K562 (cell line): ENCODE results near the gene SLTM. TPM values are rescaled to one million over a fixed set of nuclear protein-coding genes. Genes with fewer than 3 reads are reported as not detected.

Source experiments
- EGR1 ChIP-seq: fragments of 450-650 bp; conservative IDR thresholded peaks from 2 replicates; pipeline ENCODE4 v1.6.1; 2017; ENCODE audit warnings: mild to moderate bottlenecking
- EP400 ChIP-seq: fragments of 450-650 bp; IDR thresholded peaks from 2 replicates; pipeline ENCODE4 v1.6.1; 2017; ENCODE audit warnings: antibody characterized with exemption, mild to moderate bottlenecking, moderate library complexity
- ETV1 ChIP-seq: fragments of 450-650 bp; conservative IDR thresholded peaks from 2 replicates; pipeline ENCODE4 v1.6.1; 2016; ENCODE audit warnings: missing genetic modification characterization, control low read depth, low read depth, missing compliant biosample characterization
- GATA2 ChIP-seq: sonication (generic); formaldehyde crosslinking; IDR thresholded peaks from 2 replicates; pipeline ENCODE4 v1.4.0; 2020; ENCODE audit warnings: mild to moderate bottlenecking, missing genetic modification reagents
- KDM5B ChIP-seq: fragments of 200-600 bp; sonication (generic); IDR thresholded peaks from 2 replicates; pipeline ENCODE4 v1.6.1; 2012; ENCODE audit warnings: low read depth, mild to moderate bottlenecking, moderate library complexity, low read length, control low read depth, inconsistent platforms; ENCODE audit not compliant: insufficient replicate concordance
- PTRF ChIP-seq: fragments of 450-650 bp; IDR thresholded peaks from 2 replicates; pipeline ENCODE4 v1.6.1; 2016; ENCODE audit warnings: mild to moderate bottlenecking, missing genetic modification characterization, missing compliant biosample characterization
- TAL1 ChIP-seq: fragments of 450-650 bp; IDR thresholded peaks from 2 replicates; pipeline ENCODE4 v1.6.1; 2016; ENCODE audit warnings: mild to moderate bottlenecking
- TCF3 ChIP-seq: sonication (generic); formaldehyde crosslinking; IDR thresholded peaks from 2 replicates; pipeline ENCODE4 v1.4.0; 2020; ENCODE audit warnings: mild to moderate bottlenecking, missing genetic modification reagents
- ZNF253 ChIP-seq: fragments of 250-450 bp; sonication (Bioruptor Pico); conservative IDR thresholded peaks from 2 replicates; pipeline ENCODE4 v1.6.1; 2021; ENCODE audit warnings: mild to moderate bottlenecking
- ZNF274 ChIP-seq: IDR thresholded peaks from 2 replicates; pipeline ENCODE4 v1.6.1; 2011; ENCODE audit warnings: low read depth, mild to moderate bottlenecking, low read length, moderate library complexity, borderline replicate concordance
- ZNF280A ChIP-seq: fragments of 450-650 bp; IDR thresholded peaks from 2 replicates; pipeline ENCODE4 v1.6.1; 2018; ENCODE audit warnings: mild to moderate bottlenecking, low read depth; ENCODE audit not compliant: partially characterized antibody
- ZNF561 ChIP-seq: fragments of 450-650 bp; formaldehyde crosslinking; conservative IDR thresholded peaks from 2 replicates; pipeline ENCODE4 v1.4.0; 2020; ENCODE audit warnings: mild to moderate bottlenecking, moderate library complexity
- ZNF79 ChIP-seq: fragments of 250-450 bp; sonication (Bioruptor Pico); IDR thresholded peaks from 2 replicates; pipeline ENCODE4 v1.4.0; 2020; ENCODE audit warnings: low read depth, mild to moderate bottlenecking, moderate library complexity
- polyA plus RNA-seq, 8 experiments: library from polyadenylated mRNA; depleted of rRNA in 4 of 8; stranded (reverse) in 5 of 8; unstranded in 3 of 8; fragments of >200 nt; fragmentation: Nextera tagmentation in 2 of 8; fragmentation: Illumina TruSeq in 1 of 8; extraction: Ambion mirVana in 2 of 8; extraction: Trizol in 1 of 8; gene quantifications; 2 replicates each; pipeline versions ENCODE4 v1.2.1 to v1.2.3, GENCODE V29; 2011 to 2014; ENCODE audit warnings: inconsistent platforms in 1 of 8, missing spikeins in 1 of 8
- total RNA-seq, 7 experiments: library from RNA; depleted of rRNA in 6 of 7; stranded (reverse); fragments of >200 nt in 6 of 7; fragmentation: Illumina TruSeq in 2 of 7; extraction: Trizol in 2 of 7; gene quantifications; 2 replicates each; pipeline versions ENCODE4 v1.2.1 to v1.2.3, GENCODE V29; 2011 to 2021; ENCODE audit warnings: low replicate concordance in 1 of 7
- TF ChIP-seq, protein P1 (sequence below): sonication (generic); formaldehyde crosslinking; IDR thresholded peaks from 2 replicates; pipeline ENCODE4 v1.8.1; 2022; ENCODE audit warnings: missing genetic modification reagents
- TF ChIP-seq, protein P2 (sequence below): sonication (generic); formaldehyde crosslinking; IDR thresholded peaks from 2 replicates; pipeline ENCODE4 v1.8.0; 2023; ENCODE audit warnings: missing genetic modification reagents, mild to moderate bottlenecking, borderline replicate concordance
- TF ChIP-seq, protein P3 (sequence below): fragments of 450-650 bp; formaldehyde crosslinking; IDR thresholded peaks from 2 replicates; pipeline ENCODE4 v1.4.0; 2020; ENCODE audit warnings: mild to moderate bottlenecking, moderate library complexity

The SLTM gene
- total and polyA plus RNA-seq, 9 of the 15 experiments (the other 6 are each of a cell fraction or from before 2014, with no cell fraction given) = 39.5 to 163 (median 102) TPM

- TF ChIP-seq EP400 (peak; percentile 89), ZNF274 (no peak), ETV1 (tag) (peak; percentile 86), ZNF561 (no peak), EGR1 (no peak; the same call in 1 of the 2 replicates), TCF3 (CRISPR knock-in tag) (peak; percentile 13), TAL1 (no peak), GATA2 (CRISPR knock-in tag) (no peak), ZNF280A (no peak), ZNF253 (CRISPR knock-in tag) (no peak), PTRF (tag) (no peak), KDM5B (peak; percentile 98), ZNF79 (CRISPR knock-in tag) (no peak)
- TF ChIP-seq, protein P1, sequence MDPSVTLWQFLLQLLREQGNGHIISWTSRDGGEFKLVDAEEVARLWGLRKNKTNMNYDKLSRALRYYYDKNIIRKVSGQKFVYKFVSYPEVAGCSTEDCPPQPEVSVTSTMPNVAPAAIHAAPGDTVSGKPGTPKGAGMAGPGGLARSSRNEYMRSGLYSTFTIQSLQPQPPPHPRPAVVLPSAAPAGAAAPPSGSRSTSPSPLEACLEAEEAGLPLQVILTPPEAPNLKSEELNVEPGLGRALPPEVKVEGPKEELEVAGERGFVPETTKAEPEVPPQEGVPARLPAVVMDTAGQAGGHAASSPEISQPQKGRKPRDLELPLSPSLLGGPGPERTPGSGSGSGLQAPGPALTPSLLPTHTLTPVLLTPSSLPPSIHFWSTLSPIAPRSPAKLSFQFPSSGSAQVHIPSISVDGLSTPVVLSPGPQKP (CRISPR knock-in tag) = no peak
- TF ChIP-seq, protein P2, sequence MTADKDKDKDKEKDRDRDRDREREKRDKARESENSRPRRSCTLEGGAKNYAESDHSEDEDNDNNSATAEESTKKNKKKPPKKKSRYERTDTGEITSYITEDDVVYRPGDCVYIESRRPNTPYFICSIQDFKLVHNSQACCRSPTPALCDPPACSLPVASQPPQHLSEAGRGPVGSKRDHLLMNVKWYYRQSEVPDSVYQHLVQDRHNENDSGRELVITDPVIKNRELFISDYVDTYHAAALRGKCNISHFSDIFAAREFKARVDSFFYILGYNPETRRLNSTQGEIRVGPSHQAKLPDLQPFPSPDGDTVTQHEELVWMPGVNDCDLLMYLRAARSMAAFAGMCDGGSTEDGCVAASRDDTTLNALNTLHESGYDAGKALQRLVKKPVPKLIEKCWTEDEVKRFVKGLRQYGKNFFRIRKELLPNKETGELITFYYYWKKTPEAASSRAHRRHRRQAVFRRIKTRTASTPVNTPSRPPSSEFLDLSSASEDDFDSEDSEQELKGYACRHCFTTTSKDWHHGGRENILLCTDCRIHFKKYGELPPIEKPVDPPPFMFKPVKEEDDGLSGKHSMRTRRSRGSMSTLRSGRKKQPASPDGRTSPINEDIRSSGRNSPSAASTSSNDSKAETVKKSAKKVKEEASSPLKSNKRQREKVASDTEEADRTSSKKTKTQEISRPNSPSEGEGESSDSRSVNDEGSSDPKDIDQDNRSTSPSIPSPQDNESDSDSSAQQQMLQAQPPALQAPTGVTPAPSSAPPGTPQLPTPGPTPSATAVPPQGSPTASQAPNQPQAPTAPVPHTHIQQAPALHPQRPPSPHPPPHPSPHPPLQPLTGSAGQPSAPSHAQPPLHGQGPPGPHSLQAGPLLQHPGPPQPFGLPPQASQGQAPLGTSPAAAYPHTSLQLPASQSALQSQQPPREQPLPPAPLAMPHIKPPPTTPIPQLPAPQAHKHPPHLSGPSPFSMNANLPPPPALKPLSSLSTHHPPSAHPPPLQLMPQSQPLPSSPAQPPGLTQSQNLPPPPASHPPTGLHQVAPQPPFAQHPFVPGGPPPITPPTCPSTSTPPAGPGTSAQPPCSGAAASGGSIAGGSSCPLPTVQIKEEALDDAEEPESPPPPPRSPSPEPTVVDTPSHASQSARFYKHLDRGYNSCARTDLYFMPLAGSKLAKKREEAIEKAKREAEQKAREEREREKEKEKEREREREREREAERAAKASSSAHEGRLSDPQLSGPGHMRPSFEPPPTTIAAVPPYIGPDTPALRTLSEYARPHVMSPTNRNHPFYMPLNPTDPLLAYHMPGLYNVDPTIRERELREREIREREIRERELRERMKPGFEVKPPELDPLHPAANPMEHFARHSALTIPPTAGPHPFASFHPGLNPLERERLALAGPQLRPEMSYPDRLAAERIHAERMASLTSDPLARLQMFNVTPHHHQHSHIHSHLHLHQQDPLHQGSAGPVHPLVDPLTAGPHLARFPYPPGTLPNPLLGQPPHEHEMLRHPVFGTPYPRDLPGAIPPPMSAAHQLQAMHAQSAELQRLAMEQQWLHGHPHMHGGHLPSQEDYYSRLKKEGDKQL (CRISPR knock-in tag) = no peak
- TF ChIP-seq, protein P3, sequence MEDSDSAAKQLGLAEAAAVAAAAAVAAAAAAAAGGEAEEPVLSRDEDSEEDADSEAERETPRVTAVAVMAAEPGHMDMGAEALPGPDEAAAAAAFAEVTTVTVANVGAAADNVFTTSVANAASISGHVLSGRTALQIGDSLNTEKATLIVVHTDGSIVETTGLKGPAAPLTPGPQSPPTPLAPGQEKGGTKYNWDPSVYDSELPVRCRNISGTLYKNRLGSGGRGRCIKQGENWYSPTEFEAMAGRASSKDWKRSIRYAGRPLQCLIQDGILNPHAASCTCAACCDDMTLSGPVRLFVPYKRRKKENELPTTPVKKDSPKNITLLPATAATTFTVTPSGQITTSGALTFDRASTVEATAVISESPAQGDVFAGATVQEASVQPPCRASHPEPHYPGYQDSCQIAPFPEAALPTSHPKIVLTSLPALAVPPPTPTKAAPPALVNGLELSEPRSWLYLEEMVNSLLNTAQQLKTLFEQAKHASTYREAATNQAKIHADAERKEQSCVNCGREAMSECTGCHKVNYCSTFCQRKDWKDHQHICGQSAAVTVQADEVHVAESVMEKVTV (CRISPR knock-in tag) = no peak
Measured at GRCh38 chr15:58933281-58934113, at the start of gene SLTM (continued).
